GM19025 (cell line): ENCODE data around the gene C5AR1.
"Not testable (repeated sequence)": the region's sequence is repeated elsewhere in the genome, so short reads cannot be mapped to it uniquely, and the experiment has no call there.

Experiments
- ATAC-seq: cut with Tn5 transposase; IDR thresholded peaks from one replicate; pipeline ENCODE4 v1.9.1; 2021; ENCODE audit warnings: mild to moderate bottlenecking, low read depth, moderate library complexity; ENCODE audit not compliant: unreplicated experiment

C5AR1 gene

GRCh38 chr19:47358936-47359335, 49.3 kb downstream of the C5AR1 start:
- ATAC-seq, result no peak

DNA sequence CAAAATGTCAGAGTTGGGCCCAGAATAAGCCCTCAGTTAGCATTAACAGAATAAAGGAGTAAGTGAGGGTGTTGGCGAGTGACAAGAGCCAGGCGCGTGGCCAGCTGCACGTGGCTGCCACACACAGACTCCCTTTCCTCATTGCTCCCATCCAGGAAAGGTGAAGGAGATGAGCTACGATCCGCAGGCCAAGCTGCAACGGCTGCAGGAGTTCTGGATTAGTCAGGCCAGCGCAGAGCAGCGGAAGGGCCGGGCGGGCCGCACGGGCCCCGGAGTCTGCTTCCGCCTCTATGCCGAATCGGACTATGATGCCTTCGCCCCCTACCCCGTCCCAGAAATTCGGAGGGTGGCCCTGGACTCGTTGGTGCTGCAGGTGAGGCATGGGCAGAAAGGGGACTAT, 52.7 kb downstream of the C5AR1 start:
- ATAC-seq, result no peak

- ATAC-seq, result no peak
These were observed 54.3 kb downstream of the C5AR1 start for GRCh38 chr19:47363758-47364531.

DNA sequence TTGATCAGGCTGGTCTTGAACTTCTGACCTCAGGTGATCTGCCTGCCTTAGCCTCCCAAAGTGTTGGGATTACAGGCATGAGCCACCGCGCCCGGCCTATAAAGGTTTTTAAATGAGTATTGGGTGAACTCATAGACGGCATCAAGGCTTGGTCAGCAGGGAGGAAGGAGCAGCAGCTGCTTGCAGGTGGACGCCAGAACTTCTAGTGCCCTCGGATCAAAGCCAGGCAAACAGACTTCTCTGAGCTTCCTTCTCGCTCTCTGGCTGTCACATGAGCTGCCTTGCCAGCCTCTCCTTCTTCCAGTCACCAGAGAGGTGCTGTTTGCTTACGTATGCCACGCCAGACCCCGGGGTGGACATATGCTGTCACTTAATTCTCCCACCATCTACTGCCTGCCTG, 55.8 kb downstream of the C5AR1 start:
- ATAC-seq, result not testable (repeated sequence)

- ATAC-seq, result no peak
These were observed 60.5 kb downstream of the C5AR1 start for GRCh38 chr19:47370045-47370611.

- ATAC-seq, result no peak
These were observed 61.6 kb downstream of the C5AR1 start for GRCh38 chr19:47371261-47371660.
